SU-DHL-6 (cell line): ENCODE data around the gene FFAR1.

ENCODE experiments used
- EZH2phosphoT487 ChIP-seq: fragments of 200-600 bp; sonication (generic), shearing (Covaris generic); conservative IDR thresholded peaks from 2 replicates; pipeline ENCODE4 v1.6.1; 2018; ENCODE audit warnings: mild to moderate bottlenecking, antibody characterized with exemption, low read length, moderate library complexity, mixed read lengths
- TF ChIP-seq, protein P1 (sequence below): fragments of 200-600 bp; sonication (generic); IDR thresholded peaks from one replicate; pipeline ENCODE4 v1.5.1; 2017; ENCODE audit warnings: antibody characterized with exemption, mild to moderate bottlenecking, low read length, moderate library complexity; ENCODE audit not compliant: insufficient read depth, poor library complexity, severe bottlenecking

DNA sequence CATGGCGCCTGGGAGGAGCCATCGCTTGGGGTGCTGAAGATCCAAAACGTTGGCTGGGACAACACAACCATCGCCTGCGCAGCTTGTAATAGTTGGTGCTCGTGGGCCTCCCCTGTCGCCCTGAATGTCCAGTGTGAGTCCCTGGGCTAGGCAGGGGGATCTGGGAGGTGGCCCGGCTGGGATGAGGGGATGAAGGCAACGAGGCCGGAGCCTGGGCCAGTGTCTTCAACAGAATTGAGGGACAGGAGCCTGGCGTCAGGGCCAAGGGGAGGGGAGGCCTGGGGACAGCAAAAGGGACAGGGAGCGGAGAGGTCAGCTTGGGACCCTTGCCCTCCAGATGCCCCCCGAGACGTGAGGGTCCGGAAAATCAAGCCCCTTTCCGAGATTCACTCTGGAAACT lies 6.7 kb upstream of the FFAR1 start:
- TF ChIP-seq, protein P1, sequence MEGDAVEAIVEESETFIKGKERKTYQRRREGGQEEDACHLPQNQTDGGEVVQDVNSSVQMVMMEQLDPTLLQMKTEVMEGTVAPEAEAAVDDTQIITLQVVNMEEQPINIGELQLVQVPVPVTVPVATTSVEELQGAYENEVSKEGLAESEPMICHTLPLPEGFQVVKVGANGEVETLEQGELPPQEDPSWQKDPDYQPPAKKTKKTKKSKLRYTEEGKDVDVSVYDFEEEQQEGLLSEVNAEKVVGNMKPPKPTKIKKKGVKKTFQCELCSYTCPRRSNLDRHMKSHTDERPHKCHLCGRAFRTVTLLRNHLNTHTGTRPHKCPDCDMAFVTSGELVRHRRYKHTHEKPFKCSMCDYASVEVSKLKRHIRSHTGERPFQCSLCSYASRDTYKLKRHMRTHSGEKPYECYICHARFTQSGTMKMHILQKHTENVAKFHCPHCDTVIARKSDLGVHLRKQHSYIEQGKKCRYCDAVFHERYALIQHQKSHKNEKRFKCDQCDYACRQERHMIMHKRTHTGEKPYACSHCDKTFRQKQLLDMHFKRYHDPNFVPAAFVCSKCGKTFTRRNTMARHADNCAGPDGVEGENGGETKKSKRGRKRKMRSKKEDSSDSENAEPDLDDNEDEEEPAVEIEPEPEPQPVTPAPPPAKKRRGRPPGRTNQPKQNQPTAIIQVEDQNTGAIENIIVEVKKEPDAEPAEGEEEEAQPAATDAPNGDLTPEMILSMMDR, result no peak
- no peak for TF ChIP-seq EZH2phosphoT487
